ENCODE measurements around the gene SPATA21. TPM values are rescaled to one million over a fixed set of nuclear protein-coding genes. Genes with fewer than 3 reads are reported as not detected.

SPATA21 gene
- total and polyA plus RNA-seq, 12 donors = 0.15 to 0.20 TPM; not detected in 10

- Histone ChIP-seq H3K4me3 (no peak overlapping the region), H3K27ac (no peak overlapping the region), H3K9me3 (no peaks in the 10 kb centered on the region), H3K4me1 (peaks cover 0 to 11% (median 0%) of the 10 kb centered on the region in 9 donors), H3K36me3 (no peaks in the 10 kb centered on the region), H3K27me3 (no peaks in the 10 kb centered on the region)
- no peak for TF ChIP-seq CTCF (IDR thresholded peaks at IDR 0.05)
- intact Hi-C loops (cut with DNase I) = loop anchor here in 1 of 10 donors (10.0 kb wide), 1 partner anchor 46 kb away; no protein-coding TSS in a partner anchor
- WGBS, 2 donors = 81 to 86% methylated on average over 3 of the region's 3 CpGs
- DNase-seq (no peak), ATAC-seq (no peak)
These were observed 6.6 kb downstream of the SPATA21 start for GRCh38 chr1:16430606-16431005.

- H3K27me3 ChIP-seq = peaks cover 0 to 5% (median 0%) of the 10 kb centered on the region in 7 donors
- H3K36me3 ChIP-seq = no peaks in the 10 kb centered on the region
- WGBS, 2 donors = 91 to 93% methylated on average over 10 of the region's 10 CpGs
- H3K27ac ChIP-seq = no peak overlapping the region
- intact Hi-C loops (cut with DNase I) = no loop called here
- H3K4me1 ChIP-seq = peaks cover 0 to 3% (median 0%) of the 10 kb centered on the region in 9 donors
- no peaks in the 10 kb centered on the region for H3K9me3 ChIP-seq
- TF ChIP-seq CTCF (IDR thresholded peaks at IDR 0.05) = no peak
- H3K4me3 ChIP-seq = no peak overlapping the region
- ATAC-seq = no peak
- DNase-seq = no peak
These were observed 11.8 kb downstream of the SPATA21 start for GRCh38 chr1:16425125-16426025.

- H3K36me3 ChIP-seq = no peaks in the 10 kb centered on the region
- WGBS, 2 donors = 85 to 88% methylated on average over 7 of the region's 7 CpGs
- H3K27ac ChIP-seq = no peak overlapping the region
- peaks cover 0 to 12% (median 0%) of the 10 kb centered on the region in 7 donors for H3K27me3 ChIP-seq
- no peak overlapping the region for H3K4me3 ChIP-seq
- TF ChIP-seq CTCF (IDR thresholded peaks at IDR 0.05) = no peak
- H3K9me3 ChIP-seq = no peaks in the 10 kb centered on the region
- DNase-seq (no peak), ATAC-seq (no peak)
- peaks cover 0 to 3% (median 0%) of the 10 kb centered on the region in 9 donors for H3K4me1 ChIP-seq
- intact Hi-C loops (cut with DNase I) = no loop called here
These were observed 15.2 kb downstream of the SPATA21 start for GRCh38 chr1:16422041-16422440.

GRCh38 chr1:16421201-16421600 lies 16.0 kb downstream of the SPATA21 start:
- Histone ChIP-seq H3K4me1 (peaks cover 0 to 3% (median 0%) of the 10 kb centered on the region in 9 donors), H3K9me3 (no peaks in the 10 kb centered on the region), H3K27me3 (peaks cover 0 to 12% (median 0%) of the 10 kb centered on the region in 7 donors), H3K27ac (peak overlapping the region in 1 of 10 donors; percentile 26), H3K4me3 (no peak overlapping the region), H3K36me3 (no peaks in the 10 kb centered on the region)
- intact Hi-C loops (cut with DNase I) = no loop called here
- WGBS, 2 donors = 84 to 85% methylated on average over 7 of the region's 7 CpGs
- no peak for DNase-seq
- TF ChIP-seq CTCF (IDR thresholded peaks at IDR 0.05) = no peak
- ATAC-seq = no peak
